IPS-18c (cell line): Measurements from ENCODE around the gene LRCH1.

ENCODE experiments used
- H3K4me3 ChIP-seq: 2 replicates; pipeline ENCODE4 v1.7.0; 2013; ENCODE audit warnings: low read depth, mild to moderate bottlenecking, low read length, moderate library complexity; ENCODE audit not compliant: insufficient read depth
- H3K9me3 ChIP-seq: one replicate; pipeline ENCODE4 v1.6.1; 2013; ENCODE audit warnings: mild to moderate bottlenecking, low read length, moderate library complexity; ENCODE audit not compliant: control insufficient read depth, insufficient read depth

LRCH1 gene

GRCh38 chr13:46553886-46554858 is 1.2 kb downstream of the LRCH1 start:
- no peaks in the 10 kb centered on the region for H3K9me3 ChIP-seq
- H3K4me3 ChIP-seq, result peak overlapping the region; percentile 85

GRCh38 chr13:46554951-46555350 is 2.0 kb downstream of the LRCH1 start:
- Histone ChIP-seq H3K4me3 (peak overlapping the region; percentile 85), H3K9me3 (no peaks in the 10 kb centered on the region)

GRCh38 chr13:46555722-46556417 is 2.9 kb downstream of the LRCH1 start:
- Histone ChIP-seq H3K9me3 (no peaks in the 10 kb centered on the region), H3K4me3 (no peak overlapping the region)

- Histone ChIP-seq H3K4me3 (no peak overlapping the region), H3K9me3 (no peaks in the 10 kb centered on the region)
These were observed 3.4 kb downstream of the LRCH1 start for GRCh38 chr13:46556418-46556779.

GRCh38 chr13:46559272-46559805 is 6.4 kb downstream of the LRCH1 start:
- Histone ChIP-seq H3K4me3 (no peak overlapping the region), H3K9me3 (no peaks in the 10 kb centered on the region)

GRCh38 chr13:46560778-46561177 is 7.8 kb downstream of the LRCH1 start:
- no peak overlapping the region for H3K4me3 ChIP-seq

GRCh38 chr13:46561286-46561685 is 8.3 kb downstream of the LRCH1 start:
- H3K4me3 ChIP-seq, result no peak overlapping the region

More at GRCh38 chr13:46560778-46561177, 7.8 kb downstream of the LRCH1 start:
- no peaks in the 10 kb centered on the region for H3K9me3 ChIP-seq

GRCh38 chr13:46561691-46562090 is 8.7 kb downstream of the LRCH1 start:
- Histone ChIP-seq H3K9me3 (no peaks in the 10 kb centered on the region), H3K4me3 (no peak overlapping the region)

More at GRCh38 chr13:46561286-46561685, 8.3 kb downstream of the LRCH1 start:
- no peaks in the 10 kb centered on the region for H3K9me3 ChIP-seq

- Histone ChIP-seq H3K9me3 (no peaks in the 10 kb centered on the region), H3K4me3 (no peak overlapping the region)
These were observed 9.2 kb downstream of the LRCH1 start for GRCh38 chr13:46562152-46562551.

GRCh38 chr13:46562581-46562980 is 9.6 kb downstream of the LRCH1 start:
- Histone ChIP-seq H3K9me3 (no peaks in the 10 kb centered on the region), H3K4me3 (no peak overlapping the region)

GRCh38 chr13:46565808-46566750 is 13.1 kb downstream of the LRCH1 start:
- Histone ChIP-seq H3K4me3 (no peak overlapping the region), H3K9me3 (no peaks in the 10 kb centered on the region)

GRCh38 chr13:46567671-46568070 is 14.7 kb downstream of the LRCH1 start:
- Histone ChIP-seq H3K4me3 (no peak overlapping the region), H3K9me3 (no peaks in the 10 kb centered on the region)

GRCh38 chr13:46569456-46569855 is 16.5 kb downstream of the LRCH1 start:
- Histone ChIP-seq H3K4me3 (no peak overlapping the region), H3K9me3 (no peaks in the 10 kb centered on the region)

- H3K4me3 ChIP-seq, result no peak overlapping the region
- no peaks in the 10 kb centered on the region for H3K9me3 ChIP-seq
These were observed 17.3 kb downstream of the LRCH1 start for GRCh38 chr13:46570273-46570672.

GRCh38 chr13:46571189-46571908 is 18.4 kb downstream of the LRCH1 start:
- H3K9me3 ChIP-seq, result no peaks in the 10 kb centered on the region

GRCh38 chr13:46571909-46572595 is 19.1 kb downstream of the LRCH1 start:
- Histone ChIP-seq H3K4me3 (no peak overlapping the region), H3K9me3 (no peaks in the 10 kb centered on the region)

More at GRCh38 chr13:46571189-46571908, 18.4 kb downstream of the LRCH1 start:
- no peak overlapping the region for H3K4me3 ChIP-seq
